NCI-H2196 treated with DMSO at 0.1 percent for 48 hours (cell line): Measurements from ENCODE around the gene GEMIN7.
"Not testable (repeated sequence)": the region's sequence is repeated elsewhere in the genome, so short reads cannot be mapped to it uniquely, and the experiment has no call there.

Experiments used
- DNase-seq: peaks from one replicate; lab custom pipeline; 2025; ENCODE audit not compliant: unreplicated experiment; lab: John Stamatoyannopoulos, UW

Gene GEMIN7

GRCh38 chr19:45103508-45104319, 24.7 kb downstream of the GEMIN7 start:
- peak; percentile 63 for DNase-seq

- DNase-seq, result no peak
Measured at GRCh38 chr19:45104658-45105349, 25.7 kb downstream of the GEMIN7 start.

- not testable (repeated sequence) for DNase-seq
Measured at GRCh38 chr19:45106363-45106762, 27.3 kb downstream of the GEMIN7 start.

GRCh38 chr19:45107621-45108150, 28.6 kb downstream of the GEMIN7 start:
- no peak for DNase-seq

GRCh38 chr19:45110851-45111266, 31.8 kb downstream of the GEMIN7 start:
- DNase-seq, result no peak

- no peak for DNase-seq
Measured at GRCh38 chr19:45112111-45112827, 33.2 kb downstream of the GEMIN7 start.

GRCh38 chr19:45113628-45114027, 34.6 kb downstream of the GEMIN7 start:
- DNase-seq, result peak; percentile 73

- DNase-seq, result no peak
Measured at GRCh38 chr19:45114116-45114515, 35.1 kb downstream of the GEMIN7 start.

GRCh38 chr19:45115809-45116615, 37.0 kb downstream of the GEMIN7 start:
- DNase-seq, result peak; percentile 76

GRCh38 chr19:45117167-45117594, 38.1 kb downstream of the GEMIN7 start:
- peak; percentile 21 for DNase-seq

- no peak for DNase-seq
Measured at GRCh38 chr19:45117671-45118070, 38.6 kb downstream of the GEMIN7 start.

- DNase-seq, result no peak
Measured at GRCh38 chr19:45118106-45118505, 39.0 kb downstream of the GEMIN7 start.

- DNase-seq, result not testable (repeated sequence)
Measured at GRCh38 chr19:45118591-45119355, 39.7 kb downstream of the GEMIN7 start.

GRCh38 chr19:45119582-45119981, 40.5 kb downstream of the GEMIN7 start:
- no peak for DNase-seq

GRCh38 chr19:45121827-45122345, 42.8 kb downstream of the GEMIN7 start:
- DNase-seq, result no peak

- no peak for DNase-seq
Measured at GRCh38 chr19:45122832-45123231, 43.8 kb downstream of the GEMIN7 start.

GRCh38 chr19:45123440-45123850, 44.4 kb downstream of the GEMIN7 start:
- DNase-seq, result no peak

GRCh38 chr19:45124021-45124420, 45.0 kb downstream of the GEMIN7 start:
- DNase-seq, result no peak

GRCh38 chr19:45125360-45125759, 46.3 kb downstream of the GEMIN7 start:
- DNase-seq, result no peak
